ENCODE measurements around the gene UNK.

DNA sequence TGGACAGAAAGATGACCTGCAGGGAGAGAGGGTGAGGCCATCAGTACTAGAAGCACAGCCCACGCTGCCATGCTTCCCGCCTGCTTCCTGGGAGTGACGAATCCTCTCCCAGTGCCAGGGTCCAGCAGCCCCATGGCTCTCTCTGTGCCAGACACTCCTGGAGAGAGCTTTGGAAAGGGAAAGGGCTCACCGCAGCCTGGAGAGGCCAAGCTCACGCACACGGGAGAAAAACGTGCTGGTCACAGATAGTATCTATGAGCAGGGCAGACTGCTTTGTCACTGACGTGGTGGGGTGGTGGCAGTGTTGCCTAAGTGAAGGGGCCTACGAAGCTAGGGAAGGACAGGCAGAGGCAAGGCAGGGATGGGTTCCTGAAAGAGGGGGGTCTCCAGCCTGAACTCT is 65.1 kb downstream of the UNK start:
- TF ChIP-seq SMC3 (IDR thresholded peaks at IDR 0.05) (no peak), HOXB13 (CRISPR knock-in tag; IDR thresholded peaks at IDR 0.05; ENCODE audit: low read depth) (no peak), JUNB (IDR thresholded peaks at IDR 0.05) (no peak)
- TF ChIP-seq, protein P1, sequence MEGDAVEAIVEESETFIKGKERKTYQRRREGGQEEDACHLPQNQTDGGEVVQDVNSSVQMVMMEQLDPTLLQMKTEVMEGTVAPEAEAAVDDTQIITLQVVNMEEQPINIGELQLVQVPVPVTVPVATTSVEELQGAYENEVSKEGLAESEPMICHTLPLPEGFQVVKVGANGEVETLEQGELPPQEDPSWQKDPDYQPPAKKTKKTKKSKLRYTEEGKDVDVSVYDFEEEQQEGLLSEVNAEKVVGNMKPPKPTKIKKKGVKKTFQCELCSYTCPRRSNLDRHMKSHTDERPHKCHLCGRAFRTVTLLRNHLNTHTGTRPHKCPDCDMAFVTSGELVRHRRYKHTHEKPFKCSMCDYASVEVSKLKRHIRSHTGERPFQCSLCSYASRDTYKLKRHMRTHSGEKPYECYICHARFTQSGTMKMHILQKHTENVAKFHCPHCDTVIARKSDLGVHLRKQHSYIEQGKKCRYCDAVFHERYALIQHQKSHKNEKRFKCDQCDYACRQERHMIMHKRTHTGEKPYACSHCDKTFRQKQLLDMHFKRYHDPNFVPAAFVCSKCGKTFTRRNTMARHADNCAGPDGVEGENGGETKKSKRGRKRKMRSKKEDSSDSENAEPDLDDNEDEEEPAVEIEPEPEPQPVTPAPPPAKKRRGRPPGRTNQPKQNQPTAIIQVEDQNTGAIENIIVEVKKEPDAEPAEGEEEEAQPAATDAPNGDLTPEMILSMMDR (IDR thresholded peaks at IDR 0.05), result no peak
